Renal cortex interstitium (tissue), 11 donors: Measurements from ENCODE around the gene PRR7. TPM values are rescaled to one million over a fixed set of nuclear protein-coding genes. Genes with fewer than 3 reads are reported as not detected.

Source experiments
- DNase-seq, 11 donors: peaks; one replicate each; pipeline ENCODE4 v3.0.0-alpha.2; 2013; ENCODE audit warnings: low read depth in 9 of 11, low spot score in 4 of 11; ENCODE audit errors: extremely low read depth in 1 of 11
- polyA plus RNA-seq, 3 donors: library from polyadenylated mRNA; unstranded; fragments of 120-200 nt; gene quantifications; one replicate each; pipeline ENCODE4 v1.2.1, GENCODE V29; 2013; ENCODE audit not compliant: insufficient read length in 3 of 3

Gene PRR7
- polyA plus RNA-seq, 3 donors: 0.96 to 2.8 (median 2.8) TPM

DNA sequence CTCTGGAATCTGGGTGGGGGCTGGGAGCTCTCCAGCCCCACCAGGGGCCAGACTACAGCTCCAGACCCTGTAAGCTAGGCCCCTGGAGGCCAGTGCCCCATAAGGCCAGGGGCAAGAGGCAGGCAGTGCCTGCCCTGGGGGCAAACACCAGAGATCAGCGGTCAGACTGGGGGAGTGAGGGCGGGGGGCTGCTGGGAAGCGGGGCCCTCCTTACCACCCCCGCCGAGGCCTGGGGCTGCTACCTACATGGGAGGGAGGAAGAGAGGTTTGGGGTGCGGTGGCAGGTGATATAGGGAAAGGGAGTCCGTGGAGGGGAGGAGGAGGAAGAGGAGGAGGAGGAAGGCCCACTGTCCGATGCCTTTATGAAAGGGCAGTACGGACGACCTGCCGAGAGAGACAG lies 12.7 kb downstream of the PRR7 start:
- no peak for DNase-seq

DNA sequence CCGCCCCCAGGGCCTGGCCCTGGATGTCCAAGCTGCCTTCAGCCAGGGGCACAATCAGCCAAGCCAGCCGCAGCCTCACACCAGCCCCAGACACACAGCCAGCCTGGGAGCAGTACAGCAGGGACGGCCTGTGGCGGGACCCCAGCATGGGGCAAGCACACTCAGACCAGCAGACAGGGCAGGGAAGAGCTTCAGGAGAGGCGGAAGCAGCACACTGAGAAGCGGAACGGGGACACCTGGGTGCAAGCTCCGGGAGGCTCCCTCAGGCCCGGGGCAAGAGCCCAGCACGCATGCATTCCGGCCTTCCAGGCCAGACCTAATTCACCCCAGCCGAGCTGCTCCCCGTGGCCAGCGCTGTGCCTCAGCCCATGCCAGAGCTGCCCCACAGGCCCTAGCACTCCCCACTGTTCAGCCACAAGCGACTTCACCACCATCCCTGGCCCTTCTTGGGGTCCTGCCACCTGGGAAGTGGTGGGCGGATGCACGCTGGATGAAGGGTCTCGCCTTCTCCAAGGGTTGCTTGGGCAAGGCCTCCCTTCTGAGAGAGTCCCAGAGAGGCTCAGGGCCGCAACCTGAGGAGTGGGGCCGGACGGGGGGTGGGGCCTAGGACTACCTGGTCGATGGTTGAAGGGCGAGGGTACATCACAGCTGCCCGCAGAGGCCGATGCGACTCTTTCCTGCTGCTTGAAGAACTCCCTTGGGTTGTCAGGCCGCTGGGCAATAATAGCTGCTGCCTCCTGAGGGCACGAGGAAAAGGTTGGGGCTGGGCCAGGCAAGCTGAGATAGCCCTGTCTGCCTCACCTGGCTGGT lies 13.4 kb downstream of the PRR7 start:
- no peak for DNase-seq

DNA sequence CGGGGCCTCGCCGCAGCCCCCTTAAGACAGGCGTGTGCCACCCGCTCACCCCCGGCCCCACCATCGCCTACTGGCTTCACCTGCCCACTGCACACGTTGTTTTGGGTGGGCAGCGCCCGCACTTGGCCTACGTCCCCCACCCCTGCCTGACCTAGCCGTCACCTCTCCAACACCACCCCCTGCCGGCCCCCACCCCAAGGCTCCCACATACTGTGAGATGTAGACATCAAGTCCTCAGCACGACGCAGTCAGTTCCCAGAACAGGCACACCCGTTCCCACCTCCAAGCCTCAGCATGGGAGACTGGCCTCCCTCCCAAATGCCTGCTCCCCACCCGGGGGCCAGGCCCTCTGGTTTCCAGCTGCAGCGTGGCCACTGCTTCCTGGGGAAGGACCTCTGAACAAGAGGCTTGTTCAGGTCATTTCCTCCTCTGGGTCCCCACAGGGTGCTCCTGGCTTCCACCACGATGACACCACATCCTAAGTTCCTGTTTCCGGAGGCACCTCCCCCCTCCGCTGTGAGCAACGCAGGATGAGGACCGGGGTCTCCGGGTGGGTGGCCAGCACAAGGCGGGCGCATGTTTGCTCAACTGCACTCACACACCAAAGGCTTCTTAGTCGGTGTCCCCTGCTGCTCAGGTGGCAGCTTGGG lies 15.5 kb downstream of the PRR7 start:
- DNase-seq: no peak

DNA sequence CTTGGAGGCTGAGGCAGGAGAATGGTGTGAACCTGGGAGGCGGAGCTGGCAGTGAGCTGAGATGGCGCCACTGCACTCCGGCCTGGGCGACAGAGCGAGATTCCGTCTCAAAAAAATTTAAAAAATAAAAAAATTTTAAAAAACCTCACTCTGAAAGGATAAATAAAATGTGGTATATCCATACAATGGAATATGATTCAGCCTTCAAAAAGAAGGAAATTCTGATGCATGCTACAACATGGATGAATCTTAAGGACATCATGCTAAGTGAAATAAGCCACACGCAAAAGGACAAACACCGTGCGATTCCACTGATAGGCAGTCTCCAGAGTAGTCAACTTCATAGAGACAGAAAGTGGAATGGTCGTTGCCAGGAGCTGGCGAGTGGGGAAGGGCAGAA lies 18.4 kb downstream of the PRR7 start:
- DNase-seq: no peak

DNA sequence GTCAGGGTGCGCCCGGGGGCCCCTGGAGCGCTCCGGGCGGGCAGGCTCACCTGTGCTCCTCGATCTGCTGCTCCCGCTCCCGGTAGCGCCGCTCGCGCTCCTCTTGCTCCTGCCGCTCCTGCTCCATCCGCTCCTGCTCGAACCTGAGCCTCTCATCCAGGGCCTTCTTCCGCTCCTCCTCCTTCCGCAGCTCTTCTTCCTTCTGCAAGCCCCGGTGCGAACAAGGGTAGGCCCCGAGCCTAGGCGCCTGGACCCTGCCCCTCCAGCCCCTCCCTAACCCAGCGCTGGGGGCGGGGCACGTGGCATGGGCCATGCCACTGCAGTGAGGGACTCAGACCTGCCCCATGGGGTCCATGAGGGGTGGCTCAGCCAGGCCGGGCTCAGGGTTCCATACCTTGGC lies 20.2 kb downstream of the PRR7 start:
- DNase-seq: no peak

DNA sequence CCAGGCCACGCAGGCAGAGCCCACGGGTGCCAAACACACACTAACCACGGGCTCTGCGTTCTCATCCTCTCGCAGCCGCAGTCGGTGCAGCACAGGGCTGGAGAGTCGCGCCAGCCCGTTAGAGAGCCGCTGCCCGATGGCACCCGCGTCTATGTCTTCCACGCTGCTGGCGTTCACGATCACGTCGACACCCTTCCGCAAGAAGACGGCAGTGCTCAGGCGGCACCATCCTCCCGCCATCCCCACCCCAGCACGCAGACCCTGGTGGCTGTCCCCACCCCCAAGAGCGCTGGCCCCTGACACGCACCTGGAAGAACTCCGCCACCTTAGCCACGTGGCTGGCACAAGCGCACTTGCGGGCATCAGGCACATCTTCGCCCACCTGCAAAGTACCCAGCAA lies 20.8 kb downstream of the PRR7 start:
- no peak for DNase-seq

DNA sequence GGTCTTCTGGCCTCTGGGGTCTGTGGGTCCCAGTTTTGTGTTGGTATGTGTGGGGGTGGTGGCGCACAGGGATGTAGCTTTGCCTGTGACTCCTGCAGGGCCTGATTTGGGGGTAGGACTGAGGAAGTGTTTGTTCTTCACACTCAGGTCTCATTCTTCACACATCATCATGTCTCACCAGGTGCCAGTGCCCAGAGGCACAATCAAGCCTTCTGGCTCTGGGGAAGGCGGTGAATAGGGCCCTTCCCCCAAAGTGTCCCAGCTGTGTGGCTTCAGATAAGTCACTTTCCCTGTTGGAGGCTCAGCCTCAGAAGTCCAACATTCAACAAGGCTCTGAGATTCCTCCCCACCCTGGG lies 21.7 kb downstream of the PRR7 start:
- no peak for DNase-seq

DNA sequence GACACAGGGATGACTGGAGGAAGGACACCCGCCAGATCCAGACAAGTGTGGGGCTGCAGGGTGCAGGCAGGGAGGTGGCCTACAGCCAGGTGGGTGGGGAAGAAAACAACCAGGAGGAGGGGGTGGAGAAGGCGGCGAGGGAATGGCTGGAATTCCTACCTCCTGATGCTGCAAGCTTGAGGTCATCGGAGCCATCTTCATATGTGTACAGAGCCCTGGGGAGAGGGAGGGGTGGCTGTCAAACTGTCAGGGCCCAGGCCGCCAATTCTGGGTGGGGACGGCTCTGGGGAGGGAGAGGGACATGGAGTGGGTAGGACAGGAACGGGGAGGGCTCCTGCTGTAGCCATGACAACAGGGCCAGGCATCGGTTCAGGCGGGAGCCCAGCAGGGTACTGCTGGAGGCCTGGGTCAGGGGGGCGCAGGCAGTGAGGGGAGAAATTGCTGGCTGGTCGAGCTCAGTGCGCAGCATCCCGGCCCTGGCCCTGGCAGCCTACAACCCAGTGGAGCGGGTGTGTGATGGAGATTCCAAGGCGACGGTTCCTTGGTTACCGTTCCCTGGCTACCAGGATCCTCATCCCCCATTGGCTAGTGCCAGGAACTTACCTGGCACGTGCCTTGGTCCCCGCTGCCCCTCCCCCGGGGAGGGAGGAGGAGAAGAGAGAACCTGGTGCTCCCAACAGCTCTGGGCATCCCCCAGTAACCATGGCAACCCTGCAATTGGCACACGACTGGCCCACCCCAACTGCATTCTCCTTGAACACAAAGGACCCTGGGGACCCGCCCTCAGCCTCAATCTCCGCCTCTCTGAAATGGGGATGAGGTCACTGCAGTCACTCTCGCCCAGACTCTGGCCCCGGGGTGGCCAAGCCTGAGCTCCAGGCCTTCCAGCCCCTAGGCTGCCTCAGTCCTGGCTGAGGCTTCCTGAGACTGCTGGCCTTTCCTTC lies 22.3 kb downstream of the PRR7 start:
- DNase-seq: no peak

DNA sequence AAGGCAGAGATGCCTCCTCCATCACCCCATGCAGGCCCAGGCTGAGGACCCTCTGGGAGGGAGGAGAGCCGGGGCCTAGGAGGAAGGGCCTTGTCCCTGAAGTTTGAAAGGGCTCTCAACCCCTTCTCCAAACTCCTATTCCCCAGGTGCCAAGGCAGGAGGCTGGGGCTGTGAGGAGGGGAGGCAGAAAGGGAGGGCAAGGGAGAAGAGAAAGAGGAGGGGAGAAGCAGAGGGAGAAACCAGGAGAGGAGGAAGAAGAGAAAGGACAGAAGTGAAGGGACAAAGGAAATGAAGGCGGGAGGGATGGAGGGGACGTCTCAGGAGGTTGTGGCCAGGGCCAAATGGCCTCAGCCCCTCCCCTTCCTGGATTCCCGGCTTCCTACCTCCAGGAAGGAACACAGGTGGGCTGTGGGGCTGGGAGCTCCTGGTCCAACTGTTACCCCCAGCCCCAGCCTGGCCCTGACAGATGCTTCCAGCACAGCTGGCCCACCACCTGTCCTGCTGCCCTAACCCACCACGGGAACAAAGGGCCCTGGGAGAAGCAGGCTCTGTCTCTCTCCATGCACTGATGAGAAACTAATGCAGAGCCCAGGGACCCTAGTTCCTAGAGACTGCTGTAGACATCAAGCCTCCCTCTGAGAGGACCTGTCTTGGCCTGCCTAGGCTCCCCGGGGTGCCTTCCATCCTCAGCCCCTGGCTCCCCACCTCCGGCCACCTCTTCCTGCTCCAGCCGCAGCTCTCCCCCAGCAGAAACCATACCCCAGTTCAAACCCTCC lies 23.3 kb downstream of the PRR7 start:
- DNase-seq: no peak

DNA sequence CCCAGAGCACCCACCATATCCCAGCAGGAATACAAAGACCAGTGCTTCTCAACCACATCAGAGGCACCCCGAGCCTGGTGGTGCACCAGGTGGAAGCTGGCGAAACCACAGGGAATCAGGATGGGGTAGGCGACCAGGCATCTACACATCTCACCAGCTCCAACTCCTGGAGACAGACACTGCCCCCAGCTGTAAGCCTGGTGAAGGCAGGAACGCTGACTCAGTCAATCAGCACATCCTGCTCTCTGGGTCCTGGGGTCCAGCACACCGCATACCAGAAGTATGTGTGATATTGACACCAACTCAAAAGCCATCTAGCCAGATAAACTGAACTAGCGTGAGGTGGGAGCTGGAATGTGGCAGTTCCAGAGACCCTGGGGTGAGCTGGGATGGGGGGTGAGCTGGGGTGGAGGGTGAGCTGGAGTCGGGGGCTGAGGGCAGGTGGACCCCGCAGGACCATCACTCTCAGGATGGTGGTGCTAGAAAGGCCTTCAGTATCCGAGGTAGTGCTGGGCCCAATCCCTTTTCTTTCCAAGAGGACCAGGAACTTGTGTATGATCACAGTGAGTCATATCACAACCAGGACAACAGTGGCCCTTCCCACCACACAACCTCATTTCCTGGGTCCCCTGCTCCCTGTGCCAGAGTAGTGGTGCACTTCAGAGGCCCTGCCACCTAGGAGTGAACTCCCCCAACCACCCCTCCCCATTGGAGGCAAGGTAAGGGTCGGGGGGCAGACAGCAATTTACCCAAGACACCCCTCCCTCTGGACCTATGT lies 24.3 kb downstream of the PRR7 start:
- no peak for DNase-seq

DNA sequence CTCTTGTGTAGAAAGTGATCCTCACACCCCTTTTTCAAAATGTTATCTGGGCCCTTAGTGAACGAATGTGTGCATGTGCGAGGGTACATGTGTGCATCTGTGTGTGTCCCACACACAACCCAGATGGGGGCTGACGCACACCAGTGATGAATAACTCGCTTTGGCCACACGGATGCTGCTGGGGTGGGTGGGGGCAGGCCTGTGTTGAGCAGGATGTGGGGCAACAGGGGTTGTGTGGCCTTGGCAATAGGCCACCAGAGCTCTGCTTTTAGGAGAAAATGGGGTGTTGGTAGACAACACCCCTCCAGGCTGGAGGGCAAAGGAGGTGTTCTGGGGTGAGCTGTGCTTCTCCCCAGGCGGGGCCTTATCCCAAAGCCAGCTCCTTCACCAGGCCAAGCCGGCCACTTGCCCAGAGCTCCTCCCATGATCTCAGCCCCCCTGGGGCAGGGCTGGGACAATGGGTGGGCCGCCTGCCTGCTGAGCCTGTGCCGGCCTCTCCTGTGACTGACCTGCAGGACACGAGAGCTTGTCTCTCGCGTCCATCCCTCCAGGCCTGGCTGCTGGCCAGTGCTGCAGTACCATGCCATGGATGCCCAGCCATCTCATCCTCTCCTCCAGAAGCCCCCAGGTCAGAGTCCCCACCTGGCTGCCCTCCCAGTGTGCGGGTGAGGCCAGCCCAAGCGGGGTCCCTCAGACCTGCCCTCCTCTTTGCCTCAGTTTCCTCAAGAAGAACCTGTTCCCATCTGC lies 25.2 kb downstream of the PRR7 start:
- no peak for DNase-seq

DNA sequence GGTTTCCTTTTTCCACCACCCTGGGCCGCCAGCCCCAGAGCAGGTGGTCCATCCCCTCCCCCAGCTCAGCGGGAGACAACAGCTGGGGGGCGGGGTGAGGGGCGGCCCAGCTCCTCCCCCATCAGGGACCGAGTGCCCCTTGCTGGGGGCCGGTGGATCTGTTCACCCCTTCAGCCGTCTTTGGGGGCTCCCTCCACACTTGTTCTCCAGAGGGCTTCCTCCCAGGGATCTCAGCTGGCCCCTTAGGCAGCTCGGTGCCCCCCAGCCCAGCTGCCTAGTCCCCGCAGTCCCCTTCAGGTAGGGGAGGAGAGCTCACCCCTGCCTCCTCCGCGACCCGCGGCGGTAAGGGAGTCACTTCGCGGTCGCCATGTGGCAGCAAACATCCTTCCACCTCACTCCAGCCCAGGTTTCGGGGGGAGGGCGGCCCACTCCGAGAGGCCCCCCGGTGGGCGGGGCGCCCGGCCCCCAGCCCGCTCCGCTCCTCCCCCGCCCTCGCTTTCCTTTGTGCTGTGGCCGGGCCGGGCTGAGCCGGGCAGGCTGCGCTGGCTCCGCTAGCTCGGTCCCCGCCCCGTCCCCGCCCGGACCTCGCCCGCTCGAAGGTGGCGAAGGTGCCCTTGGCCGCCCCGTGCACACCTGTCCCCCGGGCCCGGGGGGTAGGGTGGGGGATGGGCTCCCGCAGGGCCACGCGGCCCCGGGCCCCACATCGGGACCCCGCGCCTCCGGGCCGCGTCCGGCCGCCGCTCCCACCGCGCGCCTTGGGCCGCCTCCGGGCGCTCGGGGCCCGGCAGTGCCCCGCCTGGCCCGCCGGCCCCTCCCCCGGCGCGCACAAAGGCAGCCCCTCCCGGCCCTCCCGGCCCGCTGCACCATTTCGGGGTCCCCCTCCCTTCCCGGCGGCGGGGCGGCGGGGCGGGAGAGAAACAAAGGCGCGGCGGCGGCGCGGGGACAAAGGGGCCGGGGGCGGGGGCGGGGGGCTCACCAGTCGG lies 26.1 kb downstream of the PRR7 start:
- DNase-seq: peak in 1 of 11 donors; percentile 52

DNA sequence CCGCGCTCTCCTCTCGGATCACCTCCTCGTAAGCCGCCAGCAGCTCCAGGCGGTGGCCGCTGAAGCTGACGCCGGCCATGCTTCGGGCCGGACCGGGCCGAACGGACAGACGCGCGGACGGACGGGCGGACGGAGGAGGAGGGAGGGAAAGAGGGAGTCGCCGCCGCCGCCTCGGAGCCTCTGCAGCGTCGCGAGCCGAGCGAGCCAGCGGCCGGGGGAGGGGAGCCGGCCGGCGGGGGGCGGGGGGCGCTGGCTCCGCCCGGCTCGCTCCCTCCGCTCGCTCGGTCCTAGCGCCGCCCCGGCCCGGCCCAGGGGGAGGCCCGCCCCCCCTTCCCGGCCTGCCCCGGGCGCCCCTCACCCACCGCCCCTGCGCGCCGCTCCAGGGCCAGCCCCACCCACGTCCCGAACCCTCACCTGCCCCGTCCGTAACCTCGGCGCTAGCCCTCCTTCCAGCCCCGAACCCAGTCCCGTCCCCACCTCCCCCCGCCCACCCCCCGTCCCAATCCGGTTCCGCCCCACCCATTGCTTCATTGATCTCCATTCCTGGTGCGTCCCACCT lies 26.9 kb downstream of the PRR7 start, which contains the start of gene DBN1:
Gene DBN1 (minus strand): TSS at position 192 of the 559 bp plus-strand sequence. CDS start 113 bp downstream, at position 79.
- DNase-seq: peak in 3 of 11 donors; percentile 62 to 70 (median 65)

DNA sequence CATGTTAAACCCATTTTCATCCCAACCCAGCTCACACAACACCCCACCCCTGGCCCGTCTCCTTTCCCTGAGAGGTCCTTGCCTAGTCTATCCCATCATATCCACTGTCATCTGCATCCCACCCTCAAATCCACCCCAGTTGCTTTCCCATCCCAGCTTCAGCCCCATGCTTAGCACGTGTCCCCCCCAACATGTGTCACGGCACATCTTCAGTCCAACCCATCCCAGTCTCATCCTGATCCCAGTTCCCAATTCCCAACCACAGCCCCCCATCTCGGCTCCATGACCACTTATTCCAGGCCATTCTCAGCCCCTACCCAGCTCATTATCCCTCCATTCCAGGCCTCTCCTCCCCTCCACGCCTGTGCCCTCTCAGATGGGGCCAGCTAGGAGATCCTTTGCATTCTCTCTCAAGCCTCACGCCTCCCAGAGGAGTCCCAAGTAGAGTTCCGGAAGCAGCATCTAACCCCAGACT lies 27.4 kb downstream of the PRR7 start:
- DNase-seq: no peak

DNA sequence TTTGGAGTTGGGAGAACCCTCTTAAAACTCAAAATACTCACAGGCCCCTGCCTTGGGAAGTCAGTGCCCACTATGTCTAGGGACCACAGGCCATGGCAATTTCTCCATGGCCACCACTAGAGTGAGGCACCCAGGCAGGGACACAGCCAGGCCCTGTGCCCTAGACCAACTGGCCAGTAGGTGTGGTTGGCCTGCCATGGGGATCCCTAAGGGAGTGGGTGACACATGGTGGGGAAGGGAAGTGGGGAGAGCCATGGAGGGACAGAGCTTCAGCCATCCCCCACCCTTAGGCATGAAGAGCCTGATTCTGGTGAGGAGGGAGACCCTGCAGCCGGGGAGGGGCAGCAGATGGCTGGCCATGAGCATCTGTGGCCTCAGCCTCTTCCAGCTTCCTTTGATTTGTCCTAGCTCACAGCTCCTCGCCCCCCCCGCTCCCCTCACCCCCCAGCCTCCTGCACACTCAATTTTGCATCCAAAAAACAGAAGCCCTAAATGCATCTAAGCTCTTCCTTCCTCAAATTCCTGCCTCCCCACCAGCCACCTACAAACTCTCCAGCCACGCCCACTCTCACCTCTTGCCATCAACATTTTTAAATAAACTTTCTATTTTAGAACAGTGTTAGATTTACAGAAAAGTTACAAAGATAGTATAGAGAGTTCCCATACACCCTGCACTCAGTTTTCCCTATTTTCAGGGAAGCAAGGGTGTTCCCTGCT lies 28.4 kb downstream of the PRR7 start:
- DNase-seq: no peak
